Neural cell (in vitro differentiated cells): ENCODE measurements around the gene CD164L2. TPM values are rescaled to one million over a fixed set of nuclear protein-coding genes. Genes with fewer than 3 reads are reported as not detected.

Experiments used
- H2AFZ ChIP-seq: fragments of 200-600, 300-800 bp; sonication (generic), shearing (Covaris generic); 2 replicates; pipeline ENCODE4 v1.6.0; 2014; ENCODE audit warnings: low read depth, mild to moderate bottlenecking, antibody characterized with exemption, low read length, moderate library complexity
- H3F3A ChIP-seq: fragments of 200-600 bp; shearing (Covaris generic); 2 replicates; pipeline ENCODE4 v1.6.1; 2016; ENCODE audit warnings: mild to moderate bottlenecking, moderate library complexity, mixed read lengths, antibody characterized with exemption, low read length; ENCODE audit not compliant: insufficient read depth, poor library complexity, severe bottlenecking
- H3K27ac ChIP-seq: fragments of 200-600, 300-800 bp; sonication (generic), shearing (Covaris generic); 2 replicates; pipeline ENCODE4 v1.5.1; 2014; ENCODE audit warnings: mild to moderate bottlenecking, low read length, moderate library complexity
- H3K27me3 ChIP-seq: fragments of 300-800, 200-600 bp; sonication (generic), shearing (Covaris generic); 2 replicates; pipeline ENCODE4 v1.6.0; 2014; ENCODE audit warnings: mild to moderate bottlenecking, low read depth, low read length, moderate library complexity; ENCODE audit not compliant: insufficient read depth
- H3K36me3 ChIP-seq: fragments of 300-800, 200-600 bp; sonication (generic), shearing (Covaris generic); 2 replicates; pipeline ENCODE4 v1.5.1; 2014; ENCODE audit warnings: mild to moderate bottlenecking, antibody characterized with exemption, low read length, moderate library complexity; ENCODE audit not compliant: insufficient read depth
- H3K4me2 ChIP-seq: fragments of 300-800, 200-600 bp; sonication (generic), shearing (Covaris generic); 2 replicates; pipeline ENCODE4 v1.6.0; 2014; ENCODE audit warnings: mild to moderate bottlenecking, low read length
- H3K4me3 ChIP-seq: fragments of 300-800, 200-600 bp; sonication (generic), shearing (Covaris generic); 2 replicates; pipeline ENCODE4 v1.5.1; 2014; ENCODE audit warnings: mild to moderate bottlenecking, low read length, moderate library complexity
- H3K79me2 ChIP-seq: fragments of 200-600 bp; shearing (Covaris generic); replicated peaks from 2 replicates; pipeline ENCODE4 v1.6.0; 2014; ENCODE audit warnings: mild to moderate bottlenecking, low read length, moderate library complexity; ENCODE audit not compliant: insufficient read depth
- H3K9ac ChIP-seq: fragments of 300-800, 200-600 bp; sonication (generic), shearing (Covaris generic); 2 replicates; pipeline ENCODE4 v1.6.1; 2016; ENCODE audit warnings: mild to moderate bottlenecking, low read length, mixed read lengths
- H3K9me2 ChIP-seq: fragments of 200-600 bp; shearing (Covaris generic); 2 replicates; pipeline ENCODE4 v1.6.1; 2016; ENCODE audit warnings: mild to moderate bottlenecking, low read length, mixed read lengths; ENCODE audit not compliant: insufficient read depth
- H3K9me3 ChIP-seq: fragments of 200-600, 300-800 bp; sonication (generic), shearing (Covaris generic); 2 replicates; pipeline ENCODE4 v1.6.1; 2016; ENCODE audit warnings: mild to moderate bottlenecking, mixed run types, low read length, moderate library complexity, mixed read lengths
- H4K20me1 ChIP-seq: fragments of 200-600 bp; shearing (Covaris generic); 2 replicates; pipeline ENCODE4 v1.6.1; 2016; ENCODE audit warnings: mild to moderate bottlenecking, mixed run types; ENCODE audit not compliant: insufficient read depth
- EP300 ChIP-seq: fragments of 450-650 bp; conservative IDR thresholded peaks from 2 replicates; pipeline ENCODE4 v1.6.1; 2014; ENCODE audit warnings: antibody characterized with exemption, mild to moderate bottlenecking, moderate library complexity; ENCODE audit not compliant: poor library complexity, severe bottlenecking
- EZH2 ChIP-seq: fragments of 200-600, 300-800 bp; shearing (Covaris generic), sonication (generic); IDR thresholded peaks from 2 replicates; pipeline ENCODE4 v1.6.1; 2014; ENCODE audit warnings: antibody characterized with exemption, low read length, borderline replicate concordance, mild to moderate bottlenecking; ENCODE audit not compliant: insufficient read depth, poor library complexity, severe bottlenecking
- MXI1 ChIP-seq: fragments of 450-650 bp; conservative IDR thresholded peaks from 2 replicates; pipeline ENCODE4 v1.6.1; 2014; ENCODE audit warnings: antibody characterized with exemption, mild to moderate bottlenecking; ENCODE audit not compliant: poor library complexity, severe bottlenecking
- POLR2AphosphoS5 ChIP-seq: IDR thresholded peaks from 2 replicates; pipeline ENCODE4 v1.6.1; 2012
- RAD21 ChIP-seq: fragments of 450-650 bp; conservative IDR thresholded peaks from 2 replicates; pipeline ENCODE4 v1.6.1; 2014; ENCODE audit warnings: antibody characterized with exemption, mild to moderate bottlenecking, moderate library complexity
- REST ChIP-seq: IDR thresholded peaks from 2 replicates; pipeline ENCODE4 v1.6.1; 2012; ENCODE audit warnings: borderline replicate concordance
- SMC3 ChIP-seq: fragments of 450-650 bp; conservative IDR thresholded peaks from 2 replicates; pipeline ENCODE4 v1.6.1; 2014; ENCODE audit warnings: antibody characterized with exemption, mild to moderate bottlenecking, moderate library complexity; ENCODE audit not compliant: poor library complexity
- TAF1 ChIP-seq: IDR thresholded peaks from 2 replicates; pipeline ENCODE4 v1.6.1; 2012; ENCODE audit warnings: low read depth
- polyA plus RNA-seq: library from polyadenylated mRNA; depleted of rRNA; stranded (reverse); fragments of >200 nt; gene quantifications from 2 replicates; pipeline ENCODE4 v1.2.3, GENCODE V29; 2014
- TF ChIP-seq, protein P1 (sequence below): fragments of 450-650 bp; IDR thresholded peaks from 2 replicates; pipeline ENCODE4 v1.5.1; 2014; ENCODE audit warnings: antibody characterized with exemption, mild to moderate bottlenecking, moderate library complexity; ENCODE audit not compliant: poor library complexity, severe bottlenecking

The CD164L2 gene
- polyA plus RNA-seq, 1 donor from 2014 or later: not detected

DNA sequence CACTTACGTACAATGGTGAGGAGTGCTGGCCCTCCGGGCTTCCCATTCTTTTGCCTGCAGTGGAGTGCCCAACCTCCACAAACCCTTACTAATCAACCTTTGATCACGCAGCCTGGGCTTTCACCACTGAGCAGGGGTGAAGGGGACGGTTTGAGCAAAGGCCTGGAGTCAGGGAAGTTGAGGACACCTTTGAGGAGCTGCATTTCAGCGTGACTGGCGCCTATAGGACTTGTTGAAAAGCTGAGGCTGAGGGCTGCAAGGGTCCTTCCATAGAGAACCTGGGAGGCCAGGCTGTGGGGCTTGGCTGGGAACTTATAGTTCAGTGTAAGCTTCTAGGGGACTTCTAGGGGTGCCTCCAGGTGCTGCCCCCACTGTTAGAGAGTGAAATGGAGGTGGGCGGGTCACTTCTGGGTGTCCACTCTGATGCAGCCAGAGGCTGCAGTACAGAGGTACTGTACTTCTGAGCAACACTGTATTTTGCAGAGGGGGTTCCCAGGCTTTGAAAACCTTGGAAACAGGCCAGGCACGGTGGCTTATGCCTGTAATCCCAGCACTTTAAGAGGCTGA, 31.5 kb downstream of the CD164L2 start:
- Histone ChIP-seq H3K9me2 (no peaks in the 10 kb centered on the region), H3K9ac (no peak overlapping the region), H3K4me2 (no peak overlapping the region), H3K79me2 (no peaks in the 10 kb centered on the region), H3K36me3 (no peaks in the 10 kb centered on the region), H3K27me3 (peaks cover 31% of the 10 kb centered on the region), H3K9me3 (no peaks in the 10 kb centered on the region), H3K27ac (no peak overlapping the region), H4K20me1 (no peaks in the 10 kb centered on the region), H2AFZ (no peak overlapping the region), H3K4me3 (no peak overlapping the region), H3F3A (no peaks in the 10 kb centered on the region)
- TF ChIP-seq REST (no peak), POLR2AphosphoS5 (no peak), EP300 (no peak), EZH2 (no peak), SMC3 (no peak), RAD21 (no peak), MXI1 (no peak), TAF1 (no peak)
- TF ChIP-seq, protein P1, sequence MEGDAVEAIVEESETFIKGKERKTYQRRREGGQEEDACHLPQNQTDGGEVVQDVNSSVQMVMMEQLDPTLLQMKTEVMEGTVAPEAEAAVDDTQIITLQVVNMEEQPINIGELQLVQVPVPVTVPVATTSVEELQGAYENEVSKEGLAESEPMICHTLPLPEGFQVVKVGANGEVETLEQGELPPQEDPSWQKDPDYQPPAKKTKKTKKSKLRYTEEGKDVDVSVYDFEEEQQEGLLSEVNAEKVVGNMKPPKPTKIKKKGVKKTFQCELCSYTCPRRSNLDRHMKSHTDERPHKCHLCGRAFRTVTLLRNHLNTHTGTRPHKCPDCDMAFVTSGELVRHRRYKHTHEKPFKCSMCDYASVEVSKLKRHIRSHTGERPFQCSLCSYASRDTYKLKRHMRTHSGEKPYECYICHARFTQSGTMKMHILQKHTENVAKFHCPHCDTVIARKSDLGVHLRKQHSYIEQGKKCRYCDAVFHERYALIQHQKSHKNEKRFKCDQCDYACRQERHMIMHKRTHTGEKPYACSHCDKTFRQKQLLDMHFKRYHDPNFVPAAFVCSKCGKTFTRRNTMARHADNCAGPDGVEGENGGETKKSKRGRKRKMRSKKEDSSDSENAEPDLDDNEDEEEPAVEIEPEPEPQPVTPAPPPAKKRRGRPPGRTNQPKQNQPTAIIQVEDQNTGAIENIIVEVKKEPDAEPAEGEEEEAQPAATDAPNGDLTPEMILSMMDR: no peak

DNA sequence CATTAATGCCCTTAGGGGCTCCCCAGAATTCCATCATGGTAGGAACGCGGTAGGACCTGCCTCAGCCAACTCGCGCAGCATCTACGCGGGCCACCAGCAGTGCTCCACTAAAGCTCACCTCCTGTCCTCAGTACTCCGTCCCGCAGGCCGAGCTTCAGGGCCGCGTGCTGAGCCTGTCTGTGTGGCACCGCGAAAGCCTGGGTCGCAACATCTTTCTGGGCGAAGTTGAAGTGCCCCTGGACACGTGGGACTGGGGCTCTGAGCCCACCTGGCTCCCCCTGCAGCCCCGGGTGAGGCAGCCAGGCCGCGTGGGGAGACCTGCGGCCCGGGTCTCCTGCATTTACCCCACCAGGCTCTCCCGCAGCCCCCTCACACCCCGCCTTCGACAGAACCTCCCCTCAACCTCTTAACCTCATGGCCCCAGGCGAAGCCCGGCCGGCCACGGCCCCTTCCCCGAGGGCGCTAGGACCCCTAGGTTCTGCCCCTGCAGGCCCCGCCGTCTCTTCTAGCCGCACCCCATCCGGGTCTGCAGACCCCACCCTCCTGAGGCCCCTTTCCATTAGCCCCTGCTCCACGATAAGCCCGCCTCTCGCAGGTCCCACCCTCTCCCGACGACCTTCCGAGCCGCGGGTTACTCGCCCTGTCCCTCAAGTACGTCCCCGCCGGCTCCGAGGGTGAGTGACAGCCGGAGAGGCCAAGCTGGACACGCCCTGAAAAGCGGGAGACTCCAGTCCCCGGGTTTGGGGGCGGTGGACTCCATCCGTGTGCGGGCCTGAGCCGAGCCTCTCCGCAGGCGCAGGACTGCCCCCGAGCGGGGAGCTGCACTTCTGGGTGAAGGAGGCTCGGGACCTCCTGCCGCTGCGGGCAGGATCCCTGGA, 32.2 kb downstream of the CD164L2 start:
- no peak overlapping the region for H3K4me2 ChIP-seq
- H2AFZ ChIP-seq: no peak overlapping the region
- no peaks in the 10 kb centered on the region for H3K9me3 ChIP-seq
- no peaks in the 10 kb centered on the region for H3K9me2 ChIP-seq
- no peaks in the 10 kb centered on the region for H3F3A ChIP-seq
- H3K79me2 ChIP-seq: no peaks in the 10 kb centered on the region
- H3K27ac ChIP-seq: no peak overlapping the region
- peaks cover 31% of the 10 kb centered on the region for H3K27me3 ChIP-seq
- TF ChIP-seq POLR2AphosphoS5 (no peak), MXI1 (no peak), SMC3 (no peak), EP300 (no peak), TAF1 (no peak)
- TF ChIP-seq, protein P1: no peak
- no peaks in the 10 kb centered on the region for H3K36me3 ChIP-seq
- H3K4me3 ChIP-seq: no peak overlapping the region
- H3K9ac ChIP-seq: no peak overlapping the region
- no peaks in the 10 kb centered on the region for H4K20me1 ChIP-seq
